HL-60 (cell line): Measurements from ENCODE around the gene MRE11.

Experiments used
- DNase-seq, 2 experiments: peaks; one replicate each; pipeline ENCODE4 v3.0.0-alpha.2; 2010 to 2020; ENCODE audit warnings: low read depth in 1 of 2, low spot score in 1 of 2
- H3K27ac ChIP-seq: fragments of 250-450 bp; sonication (Bioruptor Pico); replicated peaks from 2 replicates; pipeline ENCODE4 v1.5.1; 2020; ENCODE audit warnings: mild to moderate bottlenecking, moderate library complexity
- H3K27me3 ChIP-seq: fragments of 250-450 bp; sonication (Bioruptor Pico); 2 replicates; pipeline ENCODE4 v1.5.1; 2021; ENCODE audit warnings: mild to moderate bottlenecking, moderate library complexity; ENCODE audit not compliant: insufficient read depth, poor library complexity, severe bottlenecking
- H3K4me3 ChIP-seq: replicated peaks from 2 replicates; pipeline ENCODE4 v1.5.1; 2011; ENCODE audit warnings: mild to moderate bottlenecking, control low read depth, low read length; ENCODE audit not compliant: insufficient read depth
- CTCF ChIP-seq: IDR thresholded peaks from one replicate; pipeline ENCODE4 v1.5.1; 2011; ENCODE audit warnings: low read length, control low read depth, inconsistent platforms; ENCODE audit not compliant: insufficient read depth
- GABPA ChIP-seq: IDR thresholded peaks from 2 replicates; pipeline ENCODE4 v1.6.1; 2012; ENCODE audit warnings: low read depth
- POLR2AphosphoS5 ChIP-seq: IDR thresholded peaks from 2 replicates; pipeline ENCODE4 v1.6.1; 2012; ENCODE audit warnings: low read depth
- REST ChIP-seq: IDR thresholded peaks from 2 replicates; pipeline ENCODE4 v1.6.1; 2012; ENCODE audit warnings: low read depth; ENCODE audit not compliant: insufficient replicate concordance
- SPI1 ChIP-seq: IDR thresholded peaks from 2 replicates; pipeline ENCODE4 v1.6.1; 2012; ENCODE audit warnings: low read depth, mild to moderate bottlenecking, borderline replicate concordance
- long read RNA-seq: library from polyadenylated mRNA; unstranded; transcript quantifications from one replicate; pipeline ENCODE4 v2.0.0, GENCODE V29; 2020

The MRE11 gene
- long read RNA-seq, full-length matches to known transcripts = 117 of 401 reads
- long read RNA-seq, partial matches to known transcripts = 57 of 401 reads
- long read RNA-seq, other reads (novel, unspliced or antisense) = 227 of 401 reads

- peak; percentile 94 to 98 for DNase-seq
- H3K4me3 ChIP-seq = peak within 1 kb of the TSS; percentile 95
- peak within 1 kb of the TSS; percentile 78 for H3K27ac ChIP-seq
- TF ChIP-seq GABPA (no peak), REST (no peak), SPI1 (no peak), POLR2AphosphoS5 (peak; percentile 60)
- no peaks in the 10 kb centered on the region for H3K27me3 ChIP-seq
These were observed at the start of gene MRE11, which contains the start of gene ANKRD49 for GRCh38 chr11:94493281-94494125. Gene MRE11 (minus strand): TSS chr11:94493844. CDS start chr11:94492801, 1,043 bp downstream. Gene ANKRD49 (plus strand): TSS chr11:94493984. CDS start chr11:94496694, 2,710 bp downstream.

GRCh38 chr11:94539420-94539819, 45.8 kb upstream of the MRE11 start:
- Histone ChIP-seq H3K27ac (no peak overlapping the region), H3K27me3 (no peaks in the 10 kb centered on the region), H3K4me3 (no peak overlapping the region)
- no peak for DNase-seq
- TF ChIP-seq CTCF = no peak
- TF ChIP-seq GABPA = no peak
- no peak for TF ChIP-seq POLR2AphosphoS5
- TF ChIP-seq REST = no peak
- TF ChIP-seq SPI1 = no peak

- TF ChIP-seq GABPA (no peak), SPI1 (no peak), CTCF (no peak), POLR2AphosphoS5 (no peak), REST (no peak)
- no peak for DNase-seq
- Histone ChIP-seq H3K4me3 (no peak overlapping the region), H3K27me3 (no peaks in the 10 kb centered on the region), H3K27ac (no peak overlapping the region)
These were observed 43.5 kb upstream of the MRE11 start for GRCh38 chr11:94537031-94537600.
